ENCODE measurements around the gene TSPO. TPM values are rescaled to one million over a fixed set of nuclear protein-coding genes. Genes with fewer than 3 reads are reported as not detected.

TSPO gene
- polyA plus RNA-seq, 1 experiment = 313 TPM

- no peak for DNase-seq (ENCODE audit: low read depth)
- Histone ChIP-seq H3K27me3 (ENCODE audit: control insufficient read depth, insufficient read depth, low read length) (peaks cover 2% of the 10 kb centered on the region), H3K4me3 (ENCODE audit: low read depth, low read length) (no peak overlapping the region), H3K36me3 (ENCODE audit: control insufficient read depth, insufficient read depth, low read length) (no peaks in the 10 kb centered on the region)
- ChIA-PET POLR2A (no interaction called here), CTCF (interaction anchor here (1.2 kb wide), 1 partner anchor 15 kb away, joined by 3 read pairs; the partner anchor contains the start of gene TTLL12)
- TF ChIP-seq CTCF (IDR thresholded peaks at IDR 0.05; ENCODE audit: insufficient read depth, low read depth, low read length) = no peak
These were observed 51.5 kb downstream of the TSPO start for GRCh38 chr22:43202756-43203410.

GRCh38 chr22:43203471-43203981, 52.2 kb downstream of the TSPO start:
- POLR2A ChIA-PET = no interaction called here
- DNase-seq (ENCODE audit: low read depth) = no peak
- CTCF ChIA-PET = no interaction called here
- H3K36me3 ChIP-seq (ENCODE audit: control insufficient read depth, insufficient read depth, low read length) = no peaks in the 10 kb centered on the region
- no peak overlapping the region for H3K4me3 ChIP-seq (ENCODE audit: low read depth, low read length)
- H3K27me3 ChIP-seq (ENCODE audit: control insufficient read depth, insufficient read depth, low read length) = no peaks in the 10 kb centered on the region; the same call in none of the 2 replicates
- no peak for TF ChIP-seq CTCF (IDR thresholded peaks at IDR 0.05; ENCODE audit: insufficient read depth, low read depth, low read length)

DNA sequence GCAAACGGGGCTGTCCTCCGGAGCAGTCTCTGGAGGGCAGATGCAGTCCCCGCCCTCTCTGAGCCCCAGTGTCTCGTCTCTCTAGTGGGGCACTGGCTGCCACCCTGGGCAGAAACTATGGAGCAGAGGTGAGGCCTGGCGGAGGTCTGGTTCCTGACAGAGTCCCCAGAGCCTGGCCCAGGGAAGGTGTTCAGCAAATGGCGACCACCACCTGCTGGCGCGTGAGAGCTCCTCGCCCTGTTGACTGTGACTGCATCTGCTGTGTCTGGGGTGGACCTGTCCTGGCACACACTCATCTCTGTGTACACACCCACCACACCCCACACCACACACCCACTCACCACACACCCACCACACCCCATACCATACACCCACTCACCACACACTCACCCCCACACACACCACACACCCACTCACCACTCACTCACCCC, 53.9 kb downstream of the TSPO start:
- CTCF ChIA-PET = no interaction called here
- TF ChIP-seq CTCF (IDR thresholded peaks at IDR 0.05; ENCODE audit: insufficient read depth, low read depth, low read length) = no peak

DNA sequence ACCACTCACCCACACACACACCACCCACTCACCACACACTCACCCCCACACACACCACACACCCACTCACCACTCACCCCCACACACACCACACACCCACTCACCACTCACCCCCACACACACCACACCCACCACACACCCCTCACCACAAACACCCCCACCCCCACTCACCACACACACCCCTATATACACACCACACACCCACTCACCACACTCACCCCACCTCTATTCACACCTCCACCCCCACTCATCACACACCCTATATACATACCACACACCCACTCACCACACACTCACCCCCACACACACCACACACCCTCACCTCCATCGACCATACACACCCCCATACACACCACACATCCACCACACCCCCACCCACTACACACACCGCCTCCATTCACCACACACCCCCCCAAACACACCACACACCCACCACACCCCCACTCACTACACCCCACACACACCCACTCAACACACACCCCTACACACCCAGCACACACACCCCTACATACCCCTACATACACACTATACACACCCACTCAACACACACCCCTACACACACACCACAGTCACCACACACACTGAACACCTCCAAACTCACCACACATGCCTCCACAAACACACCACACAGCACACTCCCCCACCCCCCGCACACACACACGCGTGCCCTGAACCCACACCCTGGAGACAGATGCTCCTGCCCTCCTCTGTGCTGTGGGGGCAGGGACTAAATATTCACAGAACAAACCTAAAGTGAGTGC, 54.6 kb downstream of the TSPO start:
- H3K4me3 ChIP-seq (ENCODE audit: low read depth, low read length) = no peak overlapping the region
- CTCF ChIA-PET = interaction anchor here (1.0 kb wide), 1 partner anchor 42 kb away, joined by 3 read pairs; no protein-coding TSS in a partner anchor
- DNase-seq (ENCODE audit: low read depth) = no peak
- no peaks in the 10 kb centered on the region for H3K36me3 ChIP-seq (ENCODE audit: control insufficient read depth, insufficient read depth, low read length)
- no peaks in the 10 kb centered on the region; the same call in none of the 2 replicates for H3K27me3 ChIP-seq (ENCODE audit: control insufficient read depth, insufficient read depth, low read length)
- TF ChIP-seq CTCF (IDR thresholded peaks at IDR 0.05; ENCODE audit: insufficient read depth, low read depth, low read length) = no peak
- POLR2A ChIA-PET = no interaction called here

More for the DNA sequence above, 53.9 kb downstream of the TSPO start:
- H3K36me3 ChIP-seq (ENCODE audit: control insufficient read depth, insufficient read depth, low read length) = no peaks in the 10 kb centered on the region
- POLR2A ChIA-PET = no interaction called here
- no peak for DNase-seq (ENCODE audit: low read depth)
- no peak overlapping the region for H3K4me3 ChIP-seq (ENCODE audit: low read depth, low read length)
- H3K27me3 ChIP-seq (ENCODE audit: control insufficient read depth, insufficient read depth, low read length) = no peaks in the 10 kb centered on the region; the same call in none of the 2 replicates

GRCh38 chr22:43206509-43207161, 55.3 kb downstream of the TSPO start:
- ChIA-PET CTCF (interaction anchor here (1.0 kb wide), 1 partner anchor 41 kb away, joined by 3 read pairs; no protein-coding TSS in a partner anchor), POLR2A (no interaction called here)
- no peak for DNase-seq (ENCODE audit: low read depth)
- H3K4me3 ChIP-seq (ENCODE audit: low read depth, low read length) = no peak overlapping the region
- no peaks in the 10 kb centered on the region; the same call in none of the 2 replicates for H3K27me3 ChIP-seq (ENCODE audit: control insufficient read depth, insufficient read depth, low read length)
- no peaks in the 10 kb centered on the region for H3K36me3 ChIP-seq (ENCODE audit: control insufficient read depth, insufficient read depth, low read length)
- TF ChIP-seq CTCF (IDR thresholded peaks at IDR 0.05; ENCODE audit: insufficient read depth, low read depth, low read length) = no peak

Measured in BJ (cell line).